Keratinocyte (primary cell): ENCODE data around the gene SEC14L5. TPM values are rescaled to one million over a fixed set of nuclear protein-coding genes. Genes with fewer than 3 reads are reported as not detected.

Experiments used
- DNase-seq: peaks from one replicate; pipeline ENCODE4 v3.0.0-alpha.2; 2011; ENCODE audit warnings: low read depth, missing footprints, low spot score
- FAIRE-seq: peaks from 2 replicates; lab custom pipeline; 2011; peaks lifted over from hg19 to GRCh38; lab: Jason Lieb, UNC
- H2AFZ ChIP-seq: 2 replicates; pipeline ENCODE4 v1.6.0; 2012; ENCODE audit warnings: low read length, control low read depth, inconsistent platforms; ENCODE audit not compliant: control insufficient read depth
- H3K27ac ChIP-seq: 2 replicates; pipeline ENCODE4 v1.5.1; 2011; ENCODE audit warnings: low read length; ENCODE audit not compliant: control insufficient read depth, insufficient read depth
- H3K27me3 ChIP-seq: 3 replicates; pipeline ENCODE4 v1.6.0; 2011; ENCODE audit warnings: low read length; ENCODE audit not compliant: control insufficient read depth, insufficient read depth; ENCODE audit errors: extremely low read depth
- H3K36me3 ChIP-seq, 2 experiments: 2 replicates in 1 of 2; 3 replicates in 1 of 2; pipeline ENCODE4 v1.5.1; 2011; ENCODE audit warnings: low read length in 2 of 2, mild to moderate bottlenecking in 1 of 2; ENCODE audit not compliant: control insufficient read depth in 2 of 2, insufficient read depth in 2 of 2; ENCODE audit errors: extremely low read depth in 1 of 2
- H3K4me1 ChIP-seq: 3 replicates; pipeline ENCODE4 v1.5.1; 2011; ENCODE audit warnings: low read length; ENCODE audit not compliant: control insufficient read depth, insufficient read depth; ENCODE audit errors: extremely low read depth
- H3K4me2 ChIP-seq: 3 replicates; pipeline ENCODE4 v1.6.0; 2011; ENCODE audit warnings: low read depth, low read length; ENCODE audit not compliant: control insufficient read depth, insufficient read depth; ENCODE audit errors: extremely low read depth
- H3K4me3 ChIP-seq, 3 experiments: fragments of 200-600 bp in 1 of 3; sonication (generic) in 1 of 3; 2 replicates in 2 of 3; 3 replicates in 1 of 3; pipeline ENCODE4 v1.5.1; 2011 to 2016; ENCODE audit warnings: low read length in 3 of 3, mild to moderate bottlenecking in 3 of 3, control low read depth in 2 of 3, inconsistent platforms in 1 of 3, low read depth in 1 of 3, mixed read lengths in 1 of 3, mixed run types in 1 of 3, moderate library complexity in 1 of 3; ENCODE audit not compliant: control insufficient read depth in 2 of 3, insufficient read depth in 2 of 3; ENCODE audit errors: extremely low read depth in 1 of 3
- H3K79me2 ChIP-seq: 2 replicates; pipeline ENCODE4 v1.6.0; 2012; ENCODE audit warnings: low read length; ENCODE audit not compliant: control insufficient read depth, insufficient read depth
- H3K9ac ChIP-seq: 3 replicates; pipeline ENCODE4 v1.6.0; 2011; ENCODE audit warnings: low read length; ENCODE audit not compliant: control insufficient read depth, insufficient read depth; ENCODE audit errors: extremely low read depth
- H3K9me1 ChIP-seq: 3 replicates; pipeline ENCODE4 v1.6.0; 2011; ENCODE audit warnings: low read length; ENCODE audit not compliant: control insufficient read depth, insufficient read depth; ENCODE audit errors: extremely low read depth
- H3K9me3 ChIP-seq: 2 replicates; pipeline ENCODE4 v1.5.1; 2012; ENCODE audit warnings: low read depth, low read length; ENCODE audit not compliant: control insufficient read depth
- H4K20me1 ChIP-seq: 3 replicates; pipeline ENCODE4 v1.6.0; 2011; ENCODE audit warnings: low read length; ENCODE audit not compliant: control insufficient read depth, insufficient read depth; ENCODE audit errors: extremely low read depth
- EZH2 ChIP-seq: IDR thresholded peaks from one replicate; pipeline ENCODE4 v1.6.1; 2012; ENCODE audit warnings: inconsistent platforms, mild to moderate bottlenecking, low read length, moderate library complexity
- dilution Hi-C: fragments of 300-500 bp; cut with MboI; formaldehyde crosslinking; loops from one replicate; pipeline ENCODE4 v1.7.0; 2020; ENCODE audit warnings: low sequenced_read_pairs; ENCODE audit not compliant: extremely low pct_ligation_motif_present
- polyA plus RNA-seq, 5 experiments: library from polyadenylated mRNA; depleted of rRNA in 3 of 5; stranded (reverse) in 3 of 5; stranded (forward) in 1 of 5; unstranded in 1 of 5; fragments of >200 nt; gene quantifications; 1 replicate in 1 of 5; 2 replicates in 3 of 5; 3 replicates in 1 of 5; pipeline versions ENCODE4 v1.2.1 to v1.2.3, GENCODE V29; 2011 to 2012; ENCODE audit warnings: missing spikeins in 2 of 5, low read depth in 1 of 5, low replicate concordance in 1 of 5
- TF ChIP-seq, protein P1 (sequence below), 3 experiments: IDR thresholded peaks in 1 of 3; conservative IDR thresholded peaks in 1 of 3; optimal IDR thresholded peaks in 1 of 3; 2 replicates in 2 of 3; 3 replicates in 1 of 3; pipeline versions ENCODE3 to v1.5.1; 2011; ENCODE audit warnings: low read length in 3 of 3, mild to moderate bottlenecking in 3 of 3, moderate library complexity in 2 of 3, control low read depth in 1 of 3, inconsistent platforms in 1 of 3; ENCODE audit not compliant: insufficient read depth in 2 of 3; ENCODE audit errors: extremely low read depth in 1 of 3

Gene SEC14L5
- polyA plus RNA-seq, 1 donor (not counting 4 experiments of a cell fraction or from before 2014, with no cell fraction given), result 0.08 TPM

DNA sequence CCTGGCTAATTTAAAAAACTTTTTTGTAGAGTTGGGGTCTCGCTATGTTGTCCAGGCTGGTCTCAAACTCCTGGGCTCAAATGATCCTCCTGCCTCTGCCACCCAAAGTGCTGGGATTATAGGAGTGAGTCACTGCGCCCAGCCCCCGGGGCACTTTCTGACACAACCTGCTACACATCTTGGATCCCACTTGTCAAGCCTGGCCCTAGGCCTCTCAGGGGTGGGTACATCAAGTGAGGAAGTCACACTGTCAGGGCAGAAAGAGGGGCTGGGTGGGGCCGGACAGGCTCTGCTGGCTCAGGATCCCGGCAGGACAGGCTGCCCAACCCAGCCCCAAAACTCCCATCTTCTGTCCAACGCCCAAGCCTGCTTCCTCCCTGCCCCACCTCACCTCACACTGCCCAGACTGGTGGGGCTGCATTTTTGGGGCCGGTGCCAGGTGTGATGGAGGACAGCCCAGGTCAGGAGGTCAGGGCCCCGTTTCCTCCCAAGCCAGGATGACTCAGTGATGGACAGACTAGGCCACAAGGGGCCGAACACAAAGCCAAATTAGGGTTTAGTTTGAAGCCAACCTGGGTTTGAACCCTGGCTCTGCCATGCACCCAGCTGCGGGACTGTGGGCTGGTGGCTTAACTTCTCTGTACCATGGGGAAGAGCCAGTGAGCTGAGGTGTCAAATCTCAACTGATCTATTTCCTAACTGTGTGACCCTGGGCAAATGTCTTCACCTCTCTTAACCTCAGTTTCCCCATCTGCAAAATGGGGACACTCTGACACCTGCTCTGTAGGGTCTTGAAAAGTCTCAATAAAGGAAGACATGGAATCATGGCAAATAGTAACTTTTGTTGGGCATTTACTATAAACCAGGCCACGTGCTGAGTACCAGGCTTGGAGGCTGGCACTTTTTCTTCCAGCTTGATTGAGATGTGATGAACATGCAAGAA, 12.3 kb upstream of the SEC14L5 start:
- Histone ChIP-seq H3K9me1 (no peaks in the 10 kb centered on the region), H3K9me3 (no peaks in the 10 kb centered on the region), H4K20me1 (no peaks in the 10 kb centered on the region), H3K9ac (no peak overlapping the region), H3K4me3 (no peak overlapping the region), H3K36me3 (no peaks in the 10 kb centered on the region), H3K27me3 (no peaks in the 10 kb centered on the region), H3K4me2 (peak overlapping the region; percentile 62), H3K79me2 (no peaks in the 10 kb centered on the region), H3K4me1 (peaks cover 40% of the 10 kb centered on the region), H2AFZ (no peak overlapping the region), H3K27ac (no peak overlapping the region)
- FAIRE-seq (peak; percentile 9), DNase-seq (peak; percentile 95)
- dilution Hi-C loops, result no loop called here
- TF ChIP-seq, protein P1, sequence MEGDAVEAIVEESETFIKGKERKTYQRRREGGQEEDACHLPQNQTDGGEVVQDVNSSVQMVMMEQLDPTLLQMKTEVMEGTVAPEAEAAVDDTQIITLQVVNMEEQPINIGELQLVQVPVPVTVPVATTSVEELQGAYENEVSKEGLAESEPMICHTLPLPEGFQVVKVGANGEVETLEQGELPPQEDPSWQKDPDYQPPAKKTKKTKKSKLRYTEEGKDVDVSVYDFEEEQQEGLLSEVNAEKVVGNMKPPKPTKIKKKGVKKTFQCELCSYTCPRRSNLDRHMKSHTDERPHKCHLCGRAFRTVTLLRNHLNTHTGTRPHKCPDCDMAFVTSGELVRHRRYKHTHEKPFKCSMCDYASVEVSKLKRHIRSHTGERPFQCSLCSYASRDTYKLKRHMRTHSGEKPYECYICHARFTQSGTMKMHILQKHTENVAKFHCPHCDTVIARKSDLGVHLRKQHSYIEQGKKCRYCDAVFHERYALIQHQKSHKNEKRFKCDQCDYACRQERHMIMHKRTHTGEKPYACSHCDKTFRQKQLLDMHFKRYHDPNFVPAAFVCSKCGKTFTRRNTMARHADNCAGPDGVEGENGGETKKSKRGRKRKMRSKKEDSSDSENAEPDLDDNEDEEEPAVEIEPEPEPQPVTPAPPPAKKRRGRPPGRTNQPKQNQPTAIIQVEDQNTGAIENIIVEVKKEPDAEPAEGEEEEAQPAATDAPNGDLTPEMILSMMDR (optimal IDR thresholded peaks at IDR 0.05 in 1 of 3, IDR thresholded peaks at IDR 0.05 in 1 of 3, conservative IDR thresholded peaks at IDR 0.05 in 1 of 3; ENCODE audit: extremely low read depth in 1 of 3, insufficient read depth in 2 of 3, low read length in 3 of 3), result no peak
- TF ChIP-seq EZH2, result no peak

DNA sequence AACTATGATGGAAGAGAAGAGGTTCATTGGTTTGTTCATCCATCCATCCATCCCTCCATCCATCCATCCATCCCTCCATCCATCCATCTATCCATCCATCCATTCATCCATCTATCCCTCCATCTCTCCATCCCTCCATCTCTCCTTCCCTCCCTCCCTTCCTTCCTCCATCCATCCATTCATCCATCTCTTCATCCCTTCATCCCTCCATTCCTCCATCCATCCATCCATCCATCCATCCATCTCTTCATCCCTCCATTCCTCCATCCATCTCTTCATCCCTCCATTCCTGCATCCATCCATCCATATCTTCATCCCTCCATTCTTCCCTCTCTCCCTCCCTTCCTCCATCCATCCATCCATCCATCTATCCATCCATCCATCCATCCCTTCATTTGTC, 11.2 kb upstream of the SEC14L5 start:
- Histone ChIP-seq H3K4me2 (no peak overlapping the region), H3K4me1 (peaks cover 40% of the 10 kb centered on the region), H3K4me3 (no peak overlapping the region), H3K9me1 (no peaks in the 10 kb centered on the region), H3K27me3 (no peaks in the 10 kb centered on the region), H3K27ac (no peak overlapping the region), H3K36me3 (no peaks in the 10 kb centered on the region), H3K9me3 (no peaks in the 10 kb centered on the region), H2AFZ (no peak overlapping the region), H3K9ac (no peak overlapping the region), H3K79me2 (no peaks in the 10 kb centered on the region), H4K20me1 (no peaks in the 10 kb centered on the region)
- no peak for TF ChIP-seq EZH2
- TF ChIP-seq, protein P1 (optimal IDR thresholded peaks at IDR 0.05 in 1 of 3, IDR thresholded peaks at IDR 0.05 in 1 of 3, conservative IDR thresholded peaks at IDR 0.05 in 1 of 3; ENCODE audit: extremely low read depth in 1 of 3, insufficient read depth in 2 of 3, low read length in 3 of 3), result no peak
- dilution Hi-C loops, result no loop called here
- DNase-seq (no peak), FAIRE-seq (no peak)
